OCI-LY3 (cell line): Measurements from ENCODE around the gene CMIP.
A peak's percentile ranks its signal among the peaks of the same experiment; 100 is the strongest.
"Not testable (repeated sequence)": the region's sequence is repeated elsewhere in the genome, so short reads cannot be mapped to it uniquely, and the experiment has no call there.

Source experiments
- H2AFZ ChIP-seq: fragments of 200-600, 300-600 bp; shearing (Covaris generic); 2 replicates; pipeline ENCODE4 v1.6.0; 2014; ENCODE audit warnings: antibody characterized with exemption, low read depth, low read length
- H3K27ac ChIP-seq: fragments of 200-600, 300-600 bp; sonication (generic); 2 replicates; pipeline ENCODE4 v1.5.1; 2014; ENCODE audit warnings: mild to moderate bottlenecking, low read length, moderate library complexity, mixed read lengths
- H3K27me3 ChIP-seq: fragments of 200-600, 300-600 bp; sonication (generic); 2 replicates; pipeline ENCODE4 v1.6.1; 2014; ENCODE audit warnings: low read depth, low read length, mixed read lengths
- H3K36me3 ChIP-seq: fragments of 200-600, 300-600 bp; sonication (generic); replicated peaks from 2 replicates; pipeline ENCODE3; 2014; ENCODE audit warnings: low read depth, low read length, mixed read lengths
- H3K4me1 ChIP-seq: fragments of 300-600, 200-600 bp; sonication (generic); 2 replicates; pipeline ENCODE4 v1.6.1; 2014; ENCODE audit warnings: low read length, mixed read lengths
- H3K4me2 ChIP-seq: fragments of 200-600, 300-600 bp; sonication (generic); 2 replicates; pipeline ENCODE4 v1.6.1; 2014; ENCODE audit warnings: low read length, mixed read lengths
- H3K4me3 ChIP-seq: fragments of 300-600, 200-600 bp; sonication (generic); 2 replicates; pipeline ENCODE4 v1.5.1; 2014; ENCODE audit warnings: antibody characterized with exemption, mild to moderate bottlenecking, low read length, moderate library complexity
- H3K79me2 ChIP-seq: fragments of 300-600, 200-600 bp; shearing (Covaris generic); 2 replicates; pipeline ENCODE4 v1.6.1; 2014; ENCODE audit warnings: mild to moderate bottlenecking, low read length, mixed read lengths
- H3K9ac ChIP-seq: fragments of 300-600, 200-600 bp; shearing (Covaris generic); 2 replicates; pipeline ENCODE4 v1.6.0; 2014; ENCODE audit warnings: mild to moderate bottlenecking, low read length, moderate library complexity
- H3K9me3 ChIP-seq: fragments of 200-600, 300-600 bp; shearing (Covaris generic); 2 replicates; pipeline ENCODE4 v1.6.1; 2014; ENCODE audit warnings: low read length, mixed read lengths; ENCODE audit not compliant: insufficient read depth
- H4K20me1 ChIP-seq: fragments of 200-600, 300-600 bp; sonication (generic); 2 replicates; pipeline ENCODE4 v1.6.1; 2016; ENCODE audit warnings: low read length, mixed read lengths; ENCODE audit not compliant: insufficient read depth
- EZH2phosphoT487 ChIP-seq: fragments of 200-600 bp; shearing (Covaris generic); IDR thresholded peaks from 2 replicates; pipeline ENCODE4 v1.6.1; 2018; ENCODE audit warnings: antibody characterized with exemption, mixed run types, low read depth
- TF ChIP-seq, protein P1 (sequence below): fragments of 200-600, 300-600 bp; sonication (generic); IDR thresholded peaks from 2 replicates; pipeline ENCODE4 v1.5.1; 2014; ENCODE audit warnings: antibody characterized with exemption, low read length, low read depth

CMIP gene

DNA sequence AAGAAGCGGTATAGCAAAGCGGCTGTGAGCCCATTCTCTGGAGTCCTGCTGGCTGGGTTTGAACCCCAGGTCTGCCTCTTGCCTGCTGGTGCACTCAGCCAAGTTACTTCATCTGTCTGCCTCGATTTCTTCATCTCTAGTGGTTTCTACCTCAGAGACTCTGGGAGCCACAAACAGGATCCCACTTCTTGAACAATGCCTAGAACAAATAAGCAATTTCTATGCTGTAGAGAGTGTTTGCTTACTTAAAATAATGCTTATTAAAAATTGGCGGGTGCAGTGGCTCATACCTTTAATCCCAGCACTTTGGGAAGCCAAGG, 75.5 kb downstream of the CMIP start:
- no peaks in the 10 kb centered on the region for H3K27me3 ChIP-seq
- no peak overlapping the region for H3K27ac ChIP-seq
- H3K36me3 ChIP-seq = peaks cover 24% of the 10 kb centered on the region
- peaks cover 85% of the 10 kb centered on the region for H4K20me1 ChIP-seq
- no peak overlapping the region for H2AFZ ChIP-seq
- no peaks in the 10 kb centered on the region for H3K9me3 ChIP-seq
- H3K79me2 ChIP-seq = peaks cover 61% of the 10 kb centered on the region
- TF ChIP-seq, protein P1, sequence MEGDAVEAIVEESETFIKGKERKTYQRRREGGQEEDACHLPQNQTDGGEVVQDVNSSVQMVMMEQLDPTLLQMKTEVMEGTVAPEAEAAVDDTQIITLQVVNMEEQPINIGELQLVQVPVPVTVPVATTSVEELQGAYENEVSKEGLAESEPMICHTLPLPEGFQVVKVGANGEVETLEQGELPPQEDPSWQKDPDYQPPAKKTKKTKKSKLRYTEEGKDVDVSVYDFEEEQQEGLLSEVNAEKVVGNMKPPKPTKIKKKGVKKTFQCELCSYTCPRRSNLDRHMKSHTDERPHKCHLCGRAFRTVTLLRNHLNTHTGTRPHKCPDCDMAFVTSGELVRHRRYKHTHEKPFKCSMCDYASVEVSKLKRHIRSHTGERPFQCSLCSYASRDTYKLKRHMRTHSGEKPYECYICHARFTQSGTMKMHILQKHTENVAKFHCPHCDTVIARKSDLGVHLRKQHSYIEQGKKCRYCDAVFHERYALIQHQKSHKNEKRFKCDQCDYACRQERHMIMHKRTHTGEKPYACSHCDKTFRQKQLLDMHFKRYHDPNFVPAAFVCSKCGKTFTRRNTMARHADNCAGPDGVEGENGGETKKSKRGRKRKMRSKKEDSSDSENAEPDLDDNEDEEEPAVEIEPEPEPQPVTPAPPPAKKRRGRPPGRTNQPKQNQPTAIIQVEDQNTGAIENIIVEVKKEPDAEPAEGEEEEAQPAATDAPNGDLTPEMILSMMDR = no peak
- TF ChIP-seq EZH2phosphoT487 = no peak
- H3K4me1 ChIP-seq = peaks cover 20% of the 10 kb centered on the region
- no peak overlapping the region for H3K4me3 ChIP-seq
- H3K4me2 ChIP-seq = peak overlapping the region; percentile 56
- H3K9ac ChIP-seq = no peak overlapping the region

DNA sequence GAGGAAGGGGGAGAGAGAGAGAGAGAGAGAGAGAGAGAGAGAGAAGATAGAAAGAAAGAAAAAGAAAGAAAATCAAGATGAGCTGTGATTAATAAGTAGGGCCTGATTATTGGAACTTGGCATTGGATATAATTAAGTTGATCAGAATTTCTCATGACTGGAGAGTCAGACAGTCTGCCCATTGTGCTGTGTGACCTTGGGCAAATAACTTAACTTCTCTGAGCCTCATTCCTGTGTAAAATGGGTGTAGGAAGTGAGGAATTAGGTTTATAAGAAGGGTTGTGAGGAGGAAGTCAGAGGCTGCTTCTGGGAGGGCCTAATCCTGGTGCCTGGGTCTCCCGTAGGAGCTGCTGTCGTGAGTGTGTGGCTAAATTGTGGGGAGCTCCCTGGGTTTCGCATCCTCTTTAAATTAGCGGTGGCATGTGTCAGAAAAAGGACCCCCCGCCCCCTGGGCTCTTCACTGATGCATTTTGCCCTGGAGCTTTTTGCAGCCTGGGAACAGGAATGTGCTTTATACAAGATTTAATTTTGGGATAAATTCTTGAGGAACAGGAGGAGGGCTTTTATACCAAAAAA, 76.0 kb downstream of the CMIP start:
- Histone ChIP-seq H3K4me1 (peaks cover 20% of the 10 kb centered on the region), H4K20me1 (peaks cover 82% of the 10 kb centered on the region), H3K9ac (no peak overlapping the region), H3K4me3 (no peak overlapping the region), H3K79me2 (peaks cover 61% of the 10 kb centered on the region), H3K9me3 (no peaks in the 10 kb centered on the region), H3K27me3 (no peaks in the 10 kb centered on the region), H3K36me3 (peaks cover 24% of the 10 kb centered on the region), H2AFZ (no peak overlapping the region), H3K4me2 (no peak overlapping the region), H3K27ac (no peak overlapping the region)
- TF ChIP-seq EZH2phosphoT487 = no peak
- TF ChIP-seq, protein P1 = no peak

DNA sequence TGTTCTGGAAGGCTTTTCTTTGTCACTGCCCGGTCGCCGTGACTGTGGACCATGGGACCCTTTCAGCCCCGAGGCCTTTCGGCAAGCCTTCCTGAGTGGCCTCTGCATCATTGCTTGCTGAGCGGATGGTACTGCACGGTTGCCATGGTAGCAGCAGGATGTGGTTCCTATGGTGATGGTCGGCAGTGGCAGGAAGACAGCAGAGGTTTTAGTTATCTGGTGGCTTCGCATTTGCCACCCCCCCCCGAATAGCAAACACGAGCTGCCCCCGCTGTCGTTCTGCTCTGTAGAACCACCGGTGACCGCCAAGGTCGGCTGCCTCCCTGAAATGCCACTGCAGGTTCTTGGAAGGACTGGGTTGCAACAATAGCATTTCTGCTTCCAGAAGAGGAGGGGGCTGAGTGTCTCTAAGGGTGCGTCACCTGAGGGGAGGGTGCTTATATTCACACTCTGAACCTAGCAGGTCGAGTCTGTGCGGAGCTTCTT, 76.6 kb downstream of the CMIP start:
- Histone ChIP-seq H3K36me3 (peaks cover 24% of the 10 kb centered on the region), H3K4me2 (no peak overlapping the region), H3K4me3 (no peak overlapping the region), H3K9me3 (no peaks in the 10 kb centered on the region), H3K79me2 (peaks cover 62% of the 10 kb centered on the region), H3K27me3 (no peaks in the 10 kb centered on the region), H3K4me1 (peaks cover 20% of the 10 kb centered on the region), H3K27ac (no peak overlapping the region), H4K20me1 (peaks cover 82% of the 10 kb centered on the region), H3K9ac (no peak overlapping the region), H2AFZ (no peak overlapping the region)
- no peak for TF ChIP-seq EZH2phosphoT487
- TF ChIP-seq, protein P1 = no peak

DNA sequence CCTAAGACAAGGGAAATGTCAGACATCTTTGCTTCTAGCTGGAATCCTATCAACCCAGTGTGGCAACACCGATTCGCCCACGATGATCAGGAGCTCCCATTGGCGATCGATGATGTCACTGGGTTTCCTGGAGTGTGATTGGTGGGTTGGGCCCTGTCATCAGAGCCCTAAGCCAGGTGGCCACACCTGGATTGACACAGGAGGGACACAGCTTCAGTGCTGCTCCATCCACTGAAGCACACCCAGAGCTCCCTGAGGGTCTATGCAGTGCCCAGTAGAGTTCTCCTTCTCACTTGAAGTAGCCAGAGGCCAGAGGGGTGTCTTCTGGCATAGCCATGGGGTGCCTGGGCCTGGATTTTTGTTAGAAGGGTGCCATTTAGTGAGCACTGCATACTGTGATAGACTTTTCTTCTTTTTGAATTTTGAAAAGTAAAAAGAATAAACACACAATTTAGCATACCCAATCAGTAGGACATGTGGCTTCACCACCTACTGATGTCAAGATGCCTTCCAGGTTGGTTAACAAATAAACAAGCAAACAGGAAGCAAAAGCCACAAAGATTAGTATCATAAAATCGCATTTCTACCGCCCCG, 77.6 kb downstream of the CMIP start:
- peaks cover 65% of the 10 kb centered on the region for H3K79me2 ChIP-seq
- H3K27me3 ChIP-seq = no peaks in the 10 kb centered on the region
- no peaks in the 10 kb centered on the region for H3K9me3 ChIP-seq
- H3K4me1 ChIP-seq = peaks cover 20% of the 10 kb centered on the region
- H3K4me2 ChIP-seq = no peak overlapping the region
- peaks cover 82% of the 10 kb centered on the region for H4K20me1 ChIP-seq
- no peak overlapping the region for H3K27ac ChIP-seq
- TF ChIP-seq, protein P1 = no peak
- no peak overlapping the region for H3K9ac ChIP-seq
- peaks cover 14% of the 10 kb centered on the region for H3K36me3 ChIP-seq
- no peak overlapping the region for H3K4me3 ChIP-seq
- H2AFZ ChIP-seq = no peak overlapping the region

GRCh38 chr16:81522851-81523250, 78.2 kb downstream of the CMIP start:
- H3K27me3 ChIP-seq, H2AFZ ChIP-seq, H3K9ac ChIP-seq, H3K27ac ChIP-seq, H3K9me3 ChIP-seq, H3K36me3 ChIP-seq, H3K4me3 ChIP-seq, H3K4me2 ChIP-seq: not testable (repeated sequence)
- Histone ChIP-seq H3K79me2 (peaks cover 68% of the 10 kb centered on the region), H3K4me1 (peaks cover 20% of the 10 kb centered on the region), H4K20me1 (peaks cover 82% of the 10 kb centered on the region)
